Eye (tissue), 1 donor: ENCODE data around the gene TSTD2.

Experiments used
- DNase-seq: peaks from one replicate; pipeline ENCODE4 v3.0.0-alpha.2; 2015

TSTD2 gene

DNA sequence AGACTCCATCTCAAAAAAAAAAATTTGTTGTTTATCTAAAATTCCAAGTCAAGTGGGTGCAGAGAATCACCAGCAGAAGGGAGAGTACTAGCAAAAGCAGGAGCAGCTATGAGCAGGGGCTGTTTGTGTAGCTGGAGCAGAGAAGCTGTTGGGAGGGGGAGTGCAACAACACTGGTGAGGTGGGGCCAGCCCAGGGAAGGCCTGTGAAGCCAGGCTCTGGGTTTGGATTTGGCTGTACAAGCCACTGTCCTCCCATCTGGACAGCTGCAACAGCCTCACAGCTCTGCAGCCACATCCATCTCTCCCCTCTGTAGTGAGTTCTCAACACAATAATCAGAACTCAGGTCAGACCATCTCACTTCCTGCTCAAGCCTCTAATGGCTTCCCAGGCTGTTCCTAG is 72.3 kb downstream of the TSTD2 start:
- DNase-seq, result no peak

DNA sequence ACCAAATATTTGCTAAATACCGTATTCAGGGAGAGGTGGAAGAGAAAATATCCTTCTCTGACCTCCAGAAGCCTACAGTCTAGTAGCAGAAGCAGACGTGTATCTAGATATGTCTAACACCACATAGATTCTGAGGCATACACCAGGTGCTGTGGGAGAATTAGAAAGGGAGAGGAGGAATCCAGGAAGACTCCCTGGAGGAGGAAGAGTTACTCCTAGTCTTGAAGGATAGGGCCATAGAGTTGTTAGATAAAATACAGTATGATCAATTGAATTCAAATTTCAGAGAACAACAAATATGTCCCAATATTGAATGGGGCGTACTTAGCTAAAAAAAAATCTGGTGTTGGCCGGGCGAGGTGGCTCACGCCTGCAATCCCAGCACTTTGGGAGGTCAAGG is 73.0 kb downstream of the TSTD2 start:
- DNase-seq, result no peak

DNA sequence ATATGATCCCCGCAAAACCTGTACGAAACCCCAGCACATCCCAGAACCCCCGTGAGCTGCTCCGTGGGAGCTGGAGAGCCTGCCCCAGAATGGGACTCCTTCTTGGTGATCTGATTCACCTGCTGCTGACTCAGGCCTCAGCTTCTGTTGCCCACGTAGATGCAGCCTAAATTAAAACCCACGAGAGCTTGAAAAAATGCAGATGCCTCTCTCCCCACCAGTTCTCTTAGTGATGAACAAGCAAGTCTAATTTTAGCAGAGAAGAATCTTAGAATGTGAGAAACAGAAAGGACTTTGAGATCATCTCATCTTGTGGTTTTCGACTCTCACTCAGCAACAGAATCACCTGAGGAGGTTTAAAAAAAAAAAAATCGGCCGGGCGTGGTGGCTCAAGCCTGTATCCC is 74.1 kb downstream of the TSTD2 start:
- DNase-seq, result no peak

DNA sequence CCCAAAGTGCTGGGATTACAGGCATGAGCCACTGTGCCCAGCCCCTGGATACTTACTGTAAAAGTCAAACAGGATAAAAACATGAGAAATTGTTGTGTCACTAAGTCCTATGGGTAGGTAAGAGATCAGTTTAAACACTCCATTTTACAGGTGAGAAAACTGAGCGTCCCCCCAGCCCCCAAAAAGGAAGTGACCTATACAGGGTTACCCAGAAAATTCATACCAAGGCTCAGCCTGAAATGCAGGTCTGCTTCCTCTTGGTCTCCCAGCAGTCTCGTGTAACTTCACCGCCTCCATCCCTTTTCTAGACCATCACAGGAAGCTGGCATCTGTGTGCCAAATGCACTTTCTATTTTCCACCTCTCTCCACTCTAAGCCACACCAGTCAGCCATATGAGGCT is 74.5 kb downstream of the TSTD2 start:
- no peak for DNase-seq

- DNase-seq, result no peak
Measured at GRCh38 chr9:97557606-97558095, 75.5 kb downstream of the TSTD2 start.

DNA sequence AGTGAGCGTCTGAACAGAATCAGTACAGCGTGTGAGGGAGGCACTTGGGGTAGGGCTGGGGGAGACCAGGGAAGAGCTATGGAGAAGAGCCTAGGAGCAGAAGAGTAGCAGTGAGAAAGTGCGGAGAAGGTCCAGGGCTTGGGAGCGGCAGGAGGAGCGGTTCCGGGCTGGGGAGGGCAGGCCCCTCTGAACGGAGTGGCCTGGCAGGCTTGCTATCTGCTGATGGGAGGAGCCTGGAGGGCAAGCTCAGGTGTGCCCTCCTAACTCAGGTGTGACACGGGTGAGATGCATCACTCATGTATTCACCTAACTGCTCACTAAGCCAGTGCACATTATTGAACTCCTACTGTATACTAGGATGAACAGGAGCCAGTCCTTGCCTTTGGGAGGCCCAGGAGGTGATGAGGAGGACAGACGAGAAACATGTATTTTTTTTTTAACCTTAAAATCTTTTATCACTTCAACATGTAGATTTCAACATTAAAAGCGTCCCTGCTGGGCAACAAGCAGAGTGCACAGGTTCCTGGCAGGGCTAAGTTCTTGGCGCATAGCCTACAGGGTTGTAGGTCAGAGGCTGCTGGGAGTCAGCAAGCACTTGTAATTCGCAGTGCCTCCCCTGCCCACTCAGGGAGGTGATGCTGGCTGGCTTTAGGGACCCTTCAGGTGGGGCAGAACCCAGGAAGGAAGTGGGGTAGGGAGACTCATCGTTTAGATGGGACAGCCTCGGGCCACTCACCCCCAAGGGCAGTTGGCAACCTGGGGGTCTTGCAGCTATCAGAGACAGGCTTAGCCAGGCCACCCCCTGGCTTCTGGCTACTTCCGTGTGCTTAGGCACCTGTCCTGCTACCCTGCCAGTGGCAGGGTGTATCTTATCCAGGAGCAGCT is 76.2 kb downstream of the TSTD2 start:
- DNase-seq, result no peak

DNA sequence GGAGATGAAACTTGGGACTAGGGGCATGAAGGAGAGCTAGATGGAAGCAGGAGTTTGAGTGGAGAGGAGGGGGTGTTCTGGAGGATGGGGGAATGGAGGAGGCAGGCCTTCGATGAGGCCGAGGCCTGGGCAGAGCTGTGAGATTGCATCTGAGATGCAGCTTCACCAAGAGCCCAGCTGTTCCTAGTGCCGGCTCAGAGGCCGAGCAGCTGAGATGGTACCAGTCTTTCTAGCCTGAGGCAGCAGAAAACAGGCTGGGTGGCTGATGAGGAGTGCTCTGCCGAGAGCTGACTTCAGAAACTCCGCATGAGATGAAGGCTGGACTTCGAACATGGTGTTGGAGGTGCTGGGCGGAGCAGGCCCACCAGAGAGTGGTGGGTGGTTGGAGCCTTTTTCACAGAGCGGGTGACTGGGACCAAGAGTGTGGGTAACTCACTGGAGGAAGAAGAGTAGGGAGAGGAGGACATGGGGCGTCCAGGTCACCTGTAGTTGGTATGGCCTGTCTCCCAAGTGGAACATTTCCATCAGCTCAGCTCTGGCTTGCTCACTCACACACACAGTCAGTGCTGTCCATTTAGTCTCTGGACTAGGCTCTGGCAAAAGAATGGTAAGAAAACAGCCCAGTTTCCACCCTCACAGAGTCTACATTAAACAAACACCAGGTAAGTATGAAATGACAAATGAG is 77.0 kb downstream of the TSTD2 start:
- no peak for DNase-seq

- peak; percentile 72 for DNase-seq
Measured at GRCh38 chr9:97555164-97555563, 78.0 kb downstream of the TSTD2 start.

DNA sequence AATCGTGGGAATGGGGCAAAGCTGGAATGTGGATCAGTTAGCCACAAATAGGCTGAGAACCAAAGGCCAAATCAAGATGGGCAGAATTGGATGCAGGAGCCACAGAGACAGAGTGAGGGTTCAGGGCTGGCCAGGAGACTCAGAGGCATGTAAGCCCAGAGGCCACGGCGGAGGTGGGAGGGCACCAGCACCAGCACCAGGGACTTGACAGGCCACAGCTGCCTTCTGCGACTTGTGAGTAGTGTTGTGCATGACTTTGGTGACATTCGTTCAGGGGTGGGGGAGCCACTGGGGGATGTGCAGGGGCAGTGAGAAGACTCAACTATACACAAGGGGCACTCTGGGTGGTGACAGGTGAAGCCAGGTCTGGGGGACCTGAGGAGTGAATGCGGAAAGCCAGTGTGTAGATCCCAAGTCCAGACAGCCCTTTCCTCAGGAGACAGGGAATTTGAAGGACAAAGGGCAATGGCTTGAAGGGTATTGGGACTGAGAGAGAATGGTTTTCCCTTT is 78.5 kb downstream of the TSTD2 start:
- DNase-seq, result no peak

- no peak for DNase-seq
Measured at GRCh38 chr9:97553841-97554240, 79.3 kb downstream of the TSTD2 start.

- DNase-seq, result no peak
Measured at GRCh38 chr9:97553141-97553540, 80.0 kb downstream of the TSTD2 start.

- no peak for DNase-seq
Measured at GRCh38 chr9:97551308-97551707, 81.9 kb downstream of the TSTD2 start.

GRCh38 chr9:97550386-97550785 is 82.8 kb downstream of the TSTD2 start:
- no peak for DNase-seq
